Ovary (tissue), 3 donors: Measurements from ENCODE around the gene KIAA1217.

Experiments
- CTCF ChIP-seq, 3 donors: fragments of 450-650 bp in 2 of 3; fragments of 200-600 bp in 1 of 3; IDR thresholded peaks; one replicate each; pipeline versions ENCODE4 v1.5.1 to v1.8.0; 2016 to 2022; ENCODE audit warnings: antibody characterized with exemption in 3 of 3, mild to moderate bottlenecking in 1 of 3
- EP300 ChIP-seq: sonication (generic); formaldehyde crosslinking; IDR thresholded peaks from one replicate; pipeline ENCODE4 v1.6.1; 2017; ENCODE audit warnings: antibody characterized with exemption
- POLR2A ChIP-seq: fragments of 450-650 bp; IDR thresholded peaks from one replicate; pipeline ENCODE4 v1.6.1; 2017; ENCODE audit warnings: antibody characterized with exemption, mild to moderate bottlenecking, moderate library complexity
- donor health status: DM: no; HTN: no; CAD: no.

- TF ChIP-seq POLR2A = no peak
- no peak for TF ChIP-seq CTCF (IDR thresholded peaks at IDR 0.05)
- no peak for TF ChIP-seq EP300
Observed at GRCh38 chr10:24446739-24447138, 237.8 kb downstream of the KIAA1217 start.
